ENCODE measurements around the gene ABCD3.
"Not testable (repeated sequence)": the region's sequence is repeated elsewhere in the genome, so short reads cannot be mapped to it uniquely, and the experiment has no call there.

The ABCD3 gene

DNA sequence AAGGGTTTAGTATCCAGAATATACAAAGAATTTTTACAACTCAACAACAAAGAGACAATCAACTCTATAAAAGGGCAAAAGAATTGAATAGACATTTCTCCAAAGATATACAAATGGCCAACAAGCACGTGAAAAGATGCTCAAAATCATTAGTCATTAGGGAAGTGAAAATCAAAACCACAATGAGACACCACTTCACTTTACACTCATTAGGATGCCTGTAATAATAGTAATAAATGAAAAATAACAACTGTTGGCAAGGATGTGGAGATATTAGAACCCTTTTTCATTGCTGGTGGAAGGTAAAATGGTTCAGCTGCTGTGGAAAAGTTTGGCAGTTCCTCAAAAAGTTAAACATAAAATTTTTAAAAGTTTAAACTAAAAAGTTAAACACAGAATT lies 7.0 kb upstream of the ABCD3 start:
- in situ Hi-C loops (cut with HindIII; ENCODE audit: low sequenced_read_pairs), result no loop called here

DNA sequence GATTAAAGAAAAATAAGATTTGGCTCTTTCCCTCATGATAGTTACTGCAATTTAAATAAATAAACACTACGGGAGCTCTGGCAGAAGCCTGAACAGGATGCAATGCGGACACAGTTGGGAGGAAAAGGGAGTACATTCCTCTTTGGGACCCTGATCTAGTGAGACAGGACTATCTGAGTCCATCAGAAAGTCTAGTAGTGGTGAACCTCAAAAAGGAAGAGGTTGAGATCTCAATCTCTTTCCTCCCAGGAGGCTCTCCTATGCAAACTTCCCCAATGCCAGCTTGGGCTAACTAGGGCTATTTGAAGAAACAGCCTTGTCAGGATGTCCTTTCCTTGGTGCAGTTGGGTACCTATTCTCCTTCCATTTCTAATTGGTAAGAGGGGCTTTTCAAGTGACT lies 4.9 kb upstream of the ABCD3 start:
- in situ Hi-C loops (cut with HindIII; ENCODE audit: low sequenced_read_pairs), result no loop called here

- in situ Hi-C loops (cut with HindIII; ENCODE audit: low sequenced_read_pairs), result no loop called here
These were observed 1.1 kb upstream of the ABCD3 start for GRCh38 chr1:94416901-94417727.

- in situ Hi-C loops (cut with HindIII; ENCODE audit: low sequenced_read_pairs), result no loop called here
These were observed 536 bp upstream of the ABCD3 start for GRCh38 chr1:94417728-94417977.

- in situ Hi-C loops (cut with HindIII; ENCODE audit: low sequenced_read_pairs), result no loop called here
These were observed 771 bp downstream of the ABCD3 start for GRCh38 chr1:94418664-94419655.

- in situ Hi-C loops (cut with HindIII; ENCODE audit: low sequenced_read_pairs), result no loop called here
These were observed 4.1 kb downstream of the ABCD3 start for GRCh38 chr1:94422115-94422820.

DNA sequence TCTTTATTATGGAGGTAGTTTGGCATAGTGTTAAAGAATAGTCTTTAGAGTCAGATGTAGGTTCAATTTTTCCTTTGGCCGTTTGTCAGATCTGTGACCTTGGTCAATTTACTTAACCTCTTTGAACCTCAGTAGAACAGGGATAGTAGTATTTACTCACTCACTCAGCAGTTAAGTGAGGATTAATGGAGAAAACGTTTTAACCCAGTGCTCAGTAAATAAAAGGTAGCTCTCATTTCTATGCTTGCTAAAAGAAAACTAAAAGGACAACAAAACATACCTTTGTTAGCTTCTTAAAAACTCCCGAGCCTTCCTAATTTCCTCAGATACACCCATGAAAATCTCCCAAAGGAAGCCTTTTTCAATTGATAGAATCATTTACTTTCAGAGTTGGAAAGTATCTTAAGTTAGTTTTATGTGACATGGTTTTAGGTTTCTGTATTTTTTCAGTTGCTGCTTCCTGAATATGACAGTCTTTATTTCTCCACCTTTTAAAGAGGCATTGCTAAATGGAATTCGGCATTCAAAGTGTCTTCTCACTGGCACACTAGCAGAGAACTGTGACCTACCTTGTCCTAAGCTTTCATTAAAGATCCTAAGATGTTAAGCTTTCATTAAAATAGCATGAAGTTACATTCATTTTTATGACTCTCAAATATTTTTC lies 7.8 kb downstream of the ABCD3 start:
- in situ Hi-C loops (cut with HindIII; ENCODE audit: low sequenced_read_pairs), result no loop called here

DNA sequence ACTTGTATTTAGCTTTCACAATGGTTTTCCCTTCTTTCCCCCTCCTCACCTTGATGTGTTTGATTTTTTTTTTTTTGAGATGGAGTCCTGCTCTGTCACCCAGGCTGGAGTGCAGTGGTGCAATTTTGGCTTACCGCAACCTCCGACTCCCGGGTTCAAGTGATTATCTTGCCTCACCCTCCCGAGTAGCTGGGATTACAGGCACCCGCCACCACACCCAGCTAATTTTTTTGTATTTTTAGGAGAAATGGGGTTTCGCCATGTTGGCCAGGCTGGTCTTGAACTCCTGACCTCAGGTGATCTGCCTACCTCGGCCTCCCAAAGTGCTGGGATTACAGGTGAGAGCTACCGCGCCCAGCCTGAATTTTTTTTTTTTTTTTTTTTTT lies 8.3 kb downstream of the ABCD3 start:
- in situ Hi-C loops (cut with HindIII; ENCODE audit: low sequenced_read_pairs), result not testable (repeated sequence)

GRCh38 chr1:94428441-94428840 lies 10.3 kb downstream of the ABCD3 start:
- in situ Hi-C loops (cut with HindIII; ENCODE audit: low sequenced_read_pairs), result no loop called here

GRCh38 chr1:94428927-94429528 lies 10.8 kb downstream of the ABCD3 start:
- in situ Hi-C loops (cut with HindIII; ENCODE audit: low sequenced_read_pairs), result not testable (repeated sequence)

DNA sequence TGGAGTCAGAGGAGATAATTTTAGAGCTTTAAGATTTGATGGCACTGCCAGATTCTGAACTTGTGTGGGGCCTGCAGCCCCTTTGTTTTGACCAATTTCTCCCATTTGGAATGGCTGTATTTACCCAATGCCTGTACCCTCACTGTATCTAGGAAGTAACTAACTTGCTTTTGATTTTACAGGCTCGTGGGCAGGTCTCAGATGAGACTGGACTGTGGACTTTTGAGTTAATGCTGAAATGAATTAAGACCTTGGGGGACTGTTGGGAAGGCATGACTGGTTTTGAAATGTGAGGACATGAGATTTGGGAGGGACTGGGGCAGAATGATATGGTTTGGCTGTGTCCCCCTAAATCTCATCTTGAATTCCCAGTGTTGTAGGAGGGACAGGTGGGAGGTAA lies 11.9 kb downstream of the ABCD3 start:
- in situ Hi-C loops (cut with HindIII; ENCODE audit: low sequenced_read_pairs), result not testable (repeated sequence)

DNA sequence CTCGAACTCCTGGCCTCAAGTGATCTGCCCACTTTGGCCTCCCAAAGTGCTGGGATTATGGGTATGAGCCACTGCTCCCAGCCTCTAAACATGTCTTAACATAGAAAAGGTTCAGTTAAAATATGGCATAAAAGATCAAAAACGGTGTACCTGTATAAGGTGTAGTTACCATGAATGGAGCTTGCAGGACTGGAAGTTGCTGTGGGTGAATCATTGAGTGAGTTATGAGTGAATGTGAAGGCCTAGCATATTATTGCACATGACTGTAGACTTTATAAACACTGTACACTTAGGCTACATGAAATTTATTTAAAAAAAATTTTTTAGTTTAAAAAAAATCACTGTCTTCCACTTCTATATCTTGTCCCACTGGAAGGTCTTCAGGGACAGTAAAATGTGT lies 15.7 kb downstream of the ABCD3 start:
- in situ Hi-C loops (cut with HindIII; ENCODE audit: low sequenced_read_pairs), result no loop called here

GRCh38 chr1:94434365-94435045 lies 16.3 kb downstream of the ABCD3 start:
- in situ Hi-C loops (cut with HindIII; ENCODE audit: low sequenced_read_pairs), result no loop called here

- in situ Hi-C loops (cut with HindIII; ENCODE audit: low sequenced_read_pairs), result no loop called here
These were observed 20.6 kb downstream of the ABCD3 start for GRCh38 chr1:94438692-94439276.

DNA sequence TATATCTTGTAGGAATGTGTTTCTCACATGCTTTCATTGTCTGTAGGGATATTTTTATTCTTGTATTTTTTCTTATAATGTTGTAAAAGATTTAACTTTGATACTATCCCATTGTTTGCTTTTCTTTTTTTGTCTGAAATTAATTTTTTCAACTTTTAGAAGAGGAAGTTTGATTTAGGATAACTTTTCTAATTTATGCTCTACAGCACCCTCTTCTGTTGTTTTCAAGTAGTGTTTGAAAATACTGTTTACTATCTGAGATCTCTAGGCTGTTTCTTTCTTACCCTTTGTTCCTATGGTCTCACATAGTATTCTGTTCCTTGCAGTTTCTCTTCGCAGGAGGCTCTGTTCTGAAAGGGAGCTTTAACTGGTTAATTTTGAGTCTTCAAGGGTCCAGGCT lies 21.9 kb downstream of the ABCD3 start:
- in situ Hi-C loops (cut with HindIII; ENCODE audit: low sequenced_read_pairs), result no loop called here

DNA sequence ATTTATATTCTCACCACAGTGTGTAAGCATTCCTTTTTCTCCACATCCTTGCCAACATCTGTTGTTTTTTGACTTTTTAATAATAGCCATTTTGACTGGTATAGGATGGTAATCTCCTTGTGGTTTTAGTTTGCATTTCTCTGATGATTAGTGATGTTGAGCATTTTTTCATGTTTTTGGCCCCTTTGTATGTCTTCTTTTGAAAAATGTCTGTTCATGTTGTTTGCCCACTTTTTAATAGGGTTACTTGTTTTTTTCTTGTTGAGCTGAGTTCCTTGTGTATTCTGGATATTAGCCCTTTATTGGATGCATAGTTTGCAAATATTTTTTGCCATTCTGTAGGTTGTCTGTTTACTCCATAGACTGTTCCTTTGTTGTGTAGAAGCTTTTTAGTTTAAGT lies 24.9 kb downstream of the ABCD3 start:
- in situ Hi-C loops (cut with HindIII; ENCODE audit: low sequenced_read_pairs), result not testable (repeated sequence)

DNA sequence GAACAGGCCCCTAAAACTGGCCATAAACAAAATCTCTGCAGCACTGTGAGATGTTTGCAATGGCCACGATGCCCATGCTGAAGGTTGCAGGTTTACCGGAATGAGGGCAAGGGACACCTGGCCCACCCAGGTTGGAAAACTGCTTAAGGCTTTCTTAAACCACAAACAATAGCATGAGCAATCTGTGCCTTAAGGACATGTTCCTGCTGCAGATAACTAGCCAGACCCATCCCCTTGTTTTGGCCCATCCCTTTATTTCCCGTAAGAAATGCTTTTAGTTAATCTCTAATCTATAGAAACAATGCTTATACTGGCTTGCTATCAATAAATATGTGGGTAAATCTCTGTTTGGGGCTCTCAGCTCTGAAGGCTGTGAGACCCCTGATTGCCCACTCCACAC lies 26.6 kb downstream of the ABCD3 start:
- in situ Hi-C loops (cut with HindIII; ENCODE audit: low sequenced_read_pairs), result not testable (repeated sequence)

DNA sequence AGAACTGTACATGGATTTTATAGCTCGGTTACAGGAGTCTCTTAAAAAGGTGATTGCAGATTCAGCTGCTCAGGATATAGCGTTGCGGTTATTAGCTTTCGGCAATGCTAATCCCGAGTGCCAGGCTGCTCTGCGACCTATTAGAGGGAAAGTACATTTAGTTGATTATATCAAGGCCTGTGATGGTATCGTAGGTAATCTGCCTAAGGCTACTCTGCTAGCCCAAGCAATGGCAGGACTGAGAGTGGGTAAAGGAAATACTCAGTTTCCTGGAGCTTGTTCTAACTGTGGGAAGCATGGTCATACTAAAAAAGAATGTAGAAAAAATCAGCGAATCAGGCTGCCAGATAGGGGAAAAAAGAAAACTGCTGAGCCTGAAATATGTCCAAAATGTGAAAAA lies 27.5 kb downstream of the ABCD3 start:
- in situ Hi-C loops (cut with HindIII; ENCODE audit: low sequenced_read_pairs), result not testable (repeated sequence)

DNA sequence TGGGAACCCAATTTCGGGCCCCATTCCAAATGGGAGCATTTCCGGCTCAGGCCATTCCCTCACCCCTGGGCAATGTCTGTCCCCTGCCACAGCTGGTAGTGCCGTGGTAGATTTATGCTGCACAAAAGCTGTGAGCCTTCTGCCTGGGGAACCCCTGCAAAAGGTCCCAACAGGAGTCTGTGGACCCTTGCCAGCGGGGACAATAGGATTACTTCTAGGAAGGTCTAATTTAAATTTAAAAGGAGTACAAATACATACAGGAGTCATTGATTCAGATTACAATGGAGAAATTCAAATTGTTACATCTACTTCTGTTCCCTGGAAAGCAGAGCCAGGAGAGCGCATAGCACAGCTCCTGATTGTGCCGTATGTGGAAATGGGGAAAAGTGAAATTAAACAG lies 28.0 kb downstream of the ABCD3 start:
- in situ Hi-C loops (cut with HindIII; ENCODE audit: low sequenced_read_pairs), result not testable (repeated sequence)

- in situ Hi-C loops (cut with HindIII; ENCODE audit: low sequenced_read_pairs), result not testable (repeated sequence)
These were observed 30.6 kb downstream of the ABCD3 start for GRCh38 chr1:94448741-94449140.

Data from DLD1 (cell line).